ENCODE data around the gene MPG.

DNA sequence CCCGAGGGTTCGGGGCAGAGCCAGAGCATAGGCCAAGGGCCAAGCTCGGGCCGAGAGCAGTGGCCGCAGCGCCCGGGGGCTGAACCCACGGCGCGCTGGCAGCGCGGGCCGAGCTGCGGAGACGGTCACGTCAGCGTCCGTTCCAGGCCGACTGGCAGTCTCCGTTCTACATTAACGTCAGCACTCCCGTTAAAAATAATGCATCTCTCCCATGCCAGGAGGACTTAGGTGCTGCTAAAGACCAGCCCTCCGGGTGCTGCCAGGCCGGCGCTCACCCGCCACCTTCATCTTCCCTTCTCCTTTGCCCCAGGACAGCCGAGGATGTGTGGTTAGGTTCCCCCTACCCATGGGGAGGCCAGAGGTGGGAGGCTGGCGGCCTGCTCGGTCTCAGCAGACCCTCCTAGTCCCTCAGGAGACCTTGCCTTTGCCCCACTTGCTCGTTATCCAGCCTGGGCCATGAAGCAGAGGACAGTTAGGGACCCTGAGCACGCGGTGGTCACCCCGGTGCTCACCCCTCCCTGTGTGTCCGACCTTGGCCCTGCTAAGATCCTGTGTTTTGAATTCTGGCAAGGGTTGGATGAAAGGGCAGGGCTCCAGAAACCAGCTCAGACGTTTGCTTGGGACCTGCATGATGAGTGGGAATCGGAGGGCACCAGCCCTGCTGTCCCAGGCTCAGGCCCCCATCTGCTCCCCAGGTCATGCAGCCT lies 572 bp downstream of the MPG start:
- TF ChIP-seq POLR2A (IDR thresholded peaks at IDR 0.05), result no peak
- TF ChIP-seq, protein P1, sequence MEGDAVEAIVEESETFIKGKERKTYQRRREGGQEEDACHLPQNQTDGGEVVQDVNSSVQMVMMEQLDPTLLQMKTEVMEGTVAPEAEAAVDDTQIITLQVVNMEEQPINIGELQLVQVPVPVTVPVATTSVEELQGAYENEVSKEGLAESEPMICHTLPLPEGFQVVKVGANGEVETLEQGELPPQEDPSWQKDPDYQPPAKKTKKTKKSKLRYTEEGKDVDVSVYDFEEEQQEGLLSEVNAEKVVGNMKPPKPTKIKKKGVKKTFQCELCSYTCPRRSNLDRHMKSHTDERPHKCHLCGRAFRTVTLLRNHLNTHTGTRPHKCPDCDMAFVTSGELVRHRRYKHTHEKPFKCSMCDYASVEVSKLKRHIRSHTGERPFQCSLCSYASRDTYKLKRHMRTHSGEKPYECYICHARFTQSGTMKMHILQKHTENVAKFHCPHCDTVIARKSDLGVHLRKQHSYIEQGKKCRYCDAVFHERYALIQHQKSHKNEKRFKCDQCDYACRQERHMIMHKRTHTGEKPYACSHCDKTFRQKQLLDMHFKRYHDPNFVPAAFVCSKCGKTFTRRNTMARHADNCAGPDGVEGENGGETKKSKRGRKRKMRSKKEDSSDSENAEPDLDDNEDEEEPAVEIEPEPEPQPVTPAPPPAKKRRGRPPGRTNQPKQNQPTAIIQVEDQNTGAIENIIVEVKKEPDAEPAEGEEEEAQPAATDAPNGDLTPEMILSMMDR (IDR thresholded peaks at IDR 0.05), result no peak
- TF ChIP-seq EP300 (IDR thresholded peaks at IDR 0.05), result no peak
